Activated CD8-positive, alpha-beta memory T cell treated with anti-CD3 and anti-CD28 coated beads for 48 hours (primary cell): ENCODE data around the gene ZFP36.

Experiments
- DNase-seq, 3 experiments: peaks; one replicate each; pipeline ENCODE4 v3.0.0-alpha.2; 2020; ENCODE audit warnings: low read depth in 2 of 3, low spot score in 2 of 3

Gene ZFP36

GRCh38 chr19:39384839-39385568, 21.6 kb upstream of the ZFP36 start:
- no peak for DNase-seq

GRCh38 chr19:39385629-39386411, 20.8 kb upstream of the ZFP36 start:
- no peak for DNase-seq

GRCh38 chr19:39386557-39386956, 20.1 kb upstream of the ZFP36 start:
- DNase-seq, result no peak

DNA sequence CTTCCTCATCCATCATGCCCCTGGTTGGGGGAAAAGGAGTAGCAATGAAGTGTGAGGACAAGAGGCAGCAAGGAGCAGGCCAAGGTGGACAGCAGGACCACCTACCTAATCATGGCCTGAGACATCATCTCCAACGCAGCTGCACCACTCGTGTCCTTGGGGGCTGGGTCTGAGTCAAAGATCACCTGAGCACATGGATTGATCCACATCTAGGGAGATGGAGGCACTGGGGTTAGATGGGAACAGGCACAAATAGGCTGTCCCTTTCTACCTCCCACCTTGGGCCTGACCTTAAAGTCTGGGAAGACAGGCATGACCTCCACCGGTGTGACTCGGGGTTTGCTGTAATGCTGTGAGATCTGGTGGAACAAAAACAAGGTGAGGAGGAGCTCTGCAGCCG, 18.0 kb upstream of the ZFP36 start:
- no peak for DNase-seq

- no peak for DNase-seq
Measured at GRCh38 chr19:39389631-39390414, 16.8 kb upstream of the ZFP36 start.

DNA sequence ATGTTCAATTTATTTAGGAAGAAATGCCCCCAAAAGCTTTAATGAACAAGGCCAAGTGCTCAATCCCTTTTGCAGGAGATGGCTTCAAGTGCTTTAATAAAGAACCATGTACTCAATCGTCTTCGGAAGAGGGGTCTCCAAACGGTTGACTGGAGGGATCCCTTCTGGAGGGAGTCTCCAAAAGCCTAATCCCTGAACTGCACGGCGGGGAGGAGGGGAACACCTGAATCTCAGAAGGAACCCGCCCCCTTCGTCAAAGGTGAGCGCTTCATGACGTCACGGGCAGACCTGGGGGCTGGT, 16.2 kb upstream of the ZFP36 start:
- DNase-seq, result peak in 1 of 3 experiments; percentile 64

GRCh38 chr19:39390751-39391437, 15.8 kb upstream of the ZFP36 start, which contains the start of the genes MED29 and PAF1:
Gene MED29, plus strand, starts transcription at chr19:39391378. Its CDS starts 45 bp downstream, at chr19:39391423.
Gene PAF1, minus strand, starts transcription at chr19:39391106. Its CDS starts 242 bp downstream, at chr19:39390864.
- DNase-seq, result peak in 2 of 3 experiments; percentile 73 to 86

GRCh38 chr19:39397360-39398296, 9.0 kb upstream of the ZFP36 start:
- peak; percentile 78 to 93 (median 87) for DNase-seq

GRCh38 chr19:39398297-39398864, 8.3 kb upstream of the ZFP36 start:
- DNase-seq, result peak in 1 of 3 experiments; percentile 36

GRCh38 chr19:39399668-39400050, 7.0 kb upstream of the ZFP36 start:
- no peak for DNase-seq

DNA sequence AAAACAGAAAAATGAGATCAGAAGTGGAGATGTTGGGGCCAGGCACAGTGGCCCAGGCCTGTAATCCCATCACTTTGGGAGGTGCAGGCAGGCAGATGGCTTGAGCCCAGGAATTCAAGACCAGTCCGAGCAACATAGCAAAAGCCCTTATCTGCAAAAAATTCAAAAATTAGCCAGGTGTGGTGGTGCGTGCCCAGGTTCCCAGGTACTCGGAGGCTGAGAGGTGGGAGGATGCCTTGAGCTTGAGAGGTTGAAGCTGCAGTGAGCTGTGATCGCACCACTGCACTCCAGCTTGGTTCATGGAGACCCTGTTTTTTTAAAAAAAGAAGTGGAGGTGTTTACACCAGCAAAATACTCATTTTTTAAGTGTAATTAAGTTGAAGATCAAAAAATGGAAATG, 6.6 kb upstream of the ZFP36 start:
- no peak for DNase-seq

- no peak for DNase-seq
Measured at GRCh38 chr19:39401070-39401548, 5.5 kb upstream of the ZFP36 start.

DNA sequence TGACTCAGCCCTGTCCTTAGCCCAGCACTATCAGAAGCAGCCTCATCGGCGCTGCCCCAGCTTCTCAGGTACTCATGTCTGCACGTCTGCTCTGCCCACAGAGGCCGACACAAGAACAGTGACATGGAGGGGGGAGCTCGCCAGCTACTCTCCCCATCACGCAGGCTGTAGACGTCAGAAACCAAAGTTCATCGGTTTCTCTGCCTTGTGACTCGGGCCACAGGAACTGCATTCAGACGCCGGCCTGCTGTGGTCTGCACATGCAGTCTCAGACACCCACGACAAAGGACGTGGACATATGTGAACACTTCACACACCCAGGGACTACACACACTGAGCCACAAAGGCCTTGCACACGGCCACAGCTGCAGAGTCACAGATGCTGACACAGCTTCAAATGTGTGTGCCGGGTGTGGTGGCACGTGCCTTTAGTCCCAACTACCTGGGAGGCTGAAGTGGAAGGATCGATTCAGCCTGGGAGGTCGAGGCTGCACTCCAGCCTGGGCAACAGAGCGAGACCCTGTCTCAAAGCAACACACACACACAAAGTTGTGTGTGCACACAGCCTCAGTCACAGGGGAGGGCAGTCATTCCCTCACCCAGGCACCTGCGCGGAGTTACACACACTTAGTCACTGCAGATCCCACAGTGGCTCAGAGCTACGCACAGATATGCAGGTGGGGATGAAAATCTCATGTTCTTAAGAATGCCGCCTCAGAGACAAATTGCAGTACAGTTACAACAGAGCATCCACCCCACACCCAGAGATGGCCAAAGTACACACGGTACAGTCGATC, 4.9 kb upstream of the ZFP36 start:
- DNase-seq, result peak in 2 of 3 experiments; percentile 57 to 63

GRCh38 chr19:39402346-39403300, 4.0 kb upstream of the ZFP36 start:
- peak in 2 of 3 experiments; percentile 63 to 66 for DNase-seq

DNA sequence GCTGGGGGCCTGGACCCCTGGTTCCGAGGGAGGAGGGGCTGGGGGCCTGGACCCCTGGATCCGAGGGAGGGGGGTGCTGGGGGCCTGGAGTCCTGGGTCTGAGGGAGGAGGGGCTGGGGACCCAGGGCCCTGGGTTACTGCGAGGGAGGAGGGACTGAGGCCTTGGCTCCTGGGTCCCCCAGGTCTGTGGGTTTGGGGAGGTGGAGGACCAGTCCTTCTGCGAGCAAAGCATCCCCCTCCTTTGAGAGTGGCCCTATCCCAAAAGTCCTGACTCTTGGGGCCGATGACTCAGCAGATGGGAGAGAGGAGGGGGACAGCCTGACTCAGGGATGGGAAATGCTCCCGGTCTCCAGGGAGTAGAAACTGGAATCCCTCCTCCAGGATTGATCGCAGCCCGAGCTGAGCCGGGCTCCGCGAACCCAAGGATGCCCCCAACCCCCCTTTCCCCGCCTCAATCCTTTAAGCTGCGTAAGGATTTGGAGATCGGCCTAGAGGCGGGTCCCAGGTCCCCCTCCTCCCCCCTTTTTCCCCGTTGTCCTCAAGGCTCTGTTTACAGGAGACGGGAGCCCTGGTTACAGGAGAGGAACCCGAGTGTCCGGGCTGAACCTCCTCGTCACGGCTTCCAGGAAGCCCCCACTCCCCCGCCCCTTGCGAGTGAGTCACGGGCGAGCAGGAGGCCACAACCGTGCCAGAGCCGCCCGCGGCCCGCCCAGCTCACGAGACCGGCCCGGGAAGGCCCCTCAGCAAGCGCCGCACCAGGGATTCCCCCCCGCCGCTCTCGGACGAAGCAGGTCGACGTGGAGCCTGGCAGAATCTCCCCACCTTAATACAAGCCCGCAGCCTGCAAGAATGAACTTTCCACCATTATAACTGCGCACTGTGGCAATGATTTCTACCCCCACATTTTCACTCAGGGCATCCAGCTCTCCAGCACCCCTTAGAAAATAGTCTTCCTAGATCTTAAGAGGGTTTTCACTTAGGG, 3.0 kb upstream of the ZFP36 start:
- peak; percentile 80 to 90 (median 89) for DNase-seq

GRCh38 chr19:39405261-39405957, 1.2 kb upstream of the ZFP36 start:
- no peak for DNase-seq
